Activated CD4-positive, alpha-beta T cell treated with anti-CD3 and anti-CD28 coated beads, Interleukin-2, Interleukin-4, amounts not matched to agents 100 ng/mL and 50 ng/mL, durations not matched to agents 16 hours and 8 hours (primary cell): Measurements from ENCODE around the gene SPRTN.

ENCODE experiments used
- DNase-seq: peaks from one replicate; pipeline ENCODE4 v3.0.0-alpha.2; 2020; ENCODE audit warnings: low spot score

SPRTN gene

GRCh38 chr1:231376875-231377549 is 38.9 kb downstream of the SPRTN start:
- peak; percentile 20 for DNase-seq

GRCh38 chr1:231381729-231382128 is 43.6 kb downstream of the SPRTN start:
- DNase-seq = no peak

GRCh38 chr1:231382426-231382825 is 44.3 kb downstream of the SPRTN start:
- no peak for DNase-seq

GRCh38 chr1:231383159-231383860 is 45.2 kb downstream of the SPRTN start:
- DNase-seq = no peak

- no peak for DNase-seq
Measured at GRCh38 chr1:231384696-231385415, 46.8 kb downstream of the SPRTN start.

- no peak for DNase-seq
Measured at GRCh38 chr1:231385416-231385748, 47.3 kb downstream of the SPRTN start.

GRCh38 chr1:231386466-231386865 is 48.4 kb downstream of the SPRTN start:
- DNase-seq = no peak

GRCh38 chr1:231387770-231388669 is 49.9 kb downstream of the SPRTN start:
- DNase-seq = peak; percentile 48

- peak; percentile 20 for DNase-seq
Measured at GRCh38 chr1:231390071-231390470, 52.0 kb downstream of the SPRTN start.

- DNase-seq = no peak
Measured at GRCh38 chr1:231392389-231393131, 54.5 kb downstream of the SPRTN start.

GRCh38 chr1:231393668-231394067 is 55.6 kb downstream of the SPRTN start:
- DNase-seq = no peak

- DNase-seq = no peak
Measured at GRCh38 chr1:231395076-231395997, 57.2 kb downstream of the SPRTN start.

- no peak for DNase-seq
Measured at GRCh38 chr1:231395998-231396390, 57.9 kb downstream of the SPRTN start.

- DNase-seq = no peak
Measured at GRCh38 chr1:231396643-231397042, 58.5 kb downstream of the SPRTN start.

GRCh38 chr1:231397886-231398671 is 60.0 kb downstream of the SPRTN start:
- no peak for DNase-seq

GRCh38 chr1:231401478-231401877 is 63.4 kb downstream of the SPRTN start:
- DNase-seq = no peak

GRCh38 chr1:231404318-231404717 is 66.2 kb downstream of the SPRTN start:
- DNase-seq = no peak
